CD14-positive monocyte (primary cell): ENCODE data around the gene CHRNA4. TPM values are rescaled to one million over a fixed set of nuclear protein-coding genes. Genes with fewer than 3 reads are reported as not detected.

Experiments used
- DNase-seq, 3 donors: peaks; one replicate each; pipeline ENCODE4 v3.0.0-alpha.2; 2011 to 2022
- H2AFZ ChIP-seq: 2 replicates; pipeline ENCODE4 v1.6.0; 2012; ENCODE audit warnings: mild to moderate bottlenecking, low read depth, low read length, inconsistent platforms; ENCODE audit not compliant: insufficient read depth, poor library complexity, severe bottlenecking
- H3K27ac ChIP-seq, 2 donors: 1 replicate in 1 of 2; 2 replicates in 1 of 2; pipeline ENCODE4 v1.5.1; 2012 to 2013; ENCODE audit warnings: low read length in 2 of 2, control low read depth in 1 of 2, inconsistent platforms in 1 of 2, low read depth in 1 of 2, mild to moderate bottlenecking in 1 of 2
- H3K27me3 ChIP-seq, 2 donors: one replicate each; pipeline versions ENCODE4 v1.6.0 to v1.6.1; 2011 to 2013; ENCODE audit warnings: low read length in 2 of 2; ENCODE audit not compliant: control insufficient read depth in 2 of 2, insufficient read depth in 2 of 2
- H3K36me3 ChIP-seq, 2 donors: replicated peaks in 1 of 2; 1 replicate in 1 of 2; 2 replicates in 1 of 2; pipeline versions ENCODE4 v1.5.1 to v1.6.1; 2012 to 2013; ENCODE audit warnings: low read length in 2 of 2, control low read depth in 1 of 2, inconsistent platforms in 1 of 2, mild to moderate bottlenecking in 1 of 2; ENCODE audit not compliant: insufficient read depth in 2 of 2, control insufficient read depth in 1 of 2
- H3K4me1 ChIP-seq, 2 donors: 1 replicate in 1 of 2; 2 replicates in 1 of 2; pipeline versions ENCODE4 v1.5.1 to v1.6.1; 2012 to 2013; ENCODE audit warnings: low read length in 2 of 2, control low read depth in 1 of 2, inconsistent platforms in 1 of 2, mild to moderate bottlenecking in 1 of 2, moderate library complexity in 1 of 2; ENCODE audit not compliant: insufficient read depth in 2 of 2, control insufficient read depth in 1 of 2
- H3K4me2 ChIP-seq: replicated peaks from 2 replicates; pipeline ENCODE3; 2012; ENCODE audit warnings: low read length, moderate library complexity, mild to moderate bottlenecking; ENCODE audit not compliant: poor library complexity, severe bottlenecking; ENCODE audit errors: extremely low read depth
- H3K4me3 ChIP-seq, 3 experiments: fragments of 200-600 bp in 1 of 3; sonication (generic) in 1 of 3; replicated peaks in 1 of 3; 1 replicate in 2 of 3; 2 replicates in 1 of 3; pipeline ENCODE4 v1.5.1; 2011 to 2013; ENCODE audit warnings: low read length in 3 of 3, mild to moderate bottlenecking in 3 of 3, control low read depth in 2 of 3, low read depth in 2 of 3, inconsistent platforms in 1 of 3, moderate library complexity in 1 of 3
- H3K79me2 ChIP-seq: 2 replicates; pipeline ENCODE4 v1.6.0; 2012; ENCODE audit warnings: mild to moderate bottlenecking, control low read depth, inconsistent platforms, low read length, moderate library complexity; ENCODE audit not compliant: insufficient read depth
- H3K9ac ChIP-seq: 2 replicates; pipeline ENCODE4 v1.6.0; 2017; ENCODE audit warnings: low read length, mild to moderate bottlenecking; ENCODE audit not compliant: insufficient read depth, poor library complexity, severe bottlenecking
- H3K9me3 ChIP-seq, 2 donors: replicated peaks in 1 of 2; 1 replicate in 1 of 2; 2 replicates in 1 of 2; pipeline versions ENCODE4 v1.5.1 to v1.6.1; 2012 to 2013; ENCODE audit warnings: low read length in 2 of 2, control low read depth in 1 of 2; ENCODE audit not compliant: control insufficient read depth in 1 of 2, insufficient read depth in 1 of 2
- H4K20me1 ChIP-seq: 2 replicates; pipeline ENCODE4 v1.6.0; 2012; ENCODE audit warnings: mild to moderate bottlenecking, low read length, control low read depth, moderate library complexity; ENCODE audit not compliant: insufficient read depth
- H3K27ac Mint-ChIP-seq, 7 donors: one replicate each; pipeline ENCODE4 v1.8.0; 2020; ENCODE audit warnings: mild to moderate bottlenecking in 7 of 7, mixed read lengths in 7 of 7, moderate library complexity in 6 of 7, inconsistent platforms in 2 of 7
- H3K27me3 Mint-ChIP-seq, 3 donors: one replicate each; pipeline ENCODE4 v1.8.0; 2021 to 2022; ENCODE audit warnings: low read depth in 3 of 3, mild to moderate bottlenecking in 3 of 3, mixed read lengths in 3 of 3, moderate library complexity in 3 of 3, inconsistent platforms in 1 of 3
- H3K36me3 Mint-ChIP-seq, 2 donors: one replicate each; pipeline ENCODE4 v1.8.0; 2020; ENCODE audit warnings: mixed read lengths in 2 of 2, inconsistent platforms in 1 of 2, mild to moderate bottlenecking in 1 of 2
- H3K4me1 Mint-ChIP-seq: one replicate; pipeline ENCODE4 v1.8.0; 2020; ENCODE audit warnings: mild to moderate bottlenecking, mixed read lengths
- H3K4me3 Mint-ChIP-seq, 2 donors: one replicate each; pipeline ENCODE4 v1.8.0; 2020; ENCODE audit warnings: mild to moderate bottlenecking in 2 of 2, mixed read lengths in 2 of 2, moderate library complexity in 1 of 2
- H3K9me3 Mint-ChIP-seq, 7 donors: one replicate each; pipeline ENCODE4 v1.8.0; 2020 to 2022; ENCODE audit warnings: mixed read lengths in 7 of 7, mild to moderate bottlenecking in 6 of 7, moderate library complexity in 6 of 7, inconsistent platforms in 2 of 7
- WGBS: methylation state at CpG from one replicate; pipeline ENCODE4 v1.1.5; 2013; ENCODE audit warnings: missing lambda C conversion rate; ENCODE audit not compliant: insufficient coverage; 5-methylcytosine and 5-hydroxymethylcytosine counted together
- intact Hi-C, 2 donors: fragments of 100-400 bp; cut with micrococcal nuclease; formaldehyde crosslinking; loops; one replicate each; pipeline versions ENCODE4 v1.15.0 to v1.15.1; 2023
- polyA plus RNA-seq, 3 donors: library from polyadenylated mRNA; depleted of rRNA in 1 of 3; unstranded in 2 of 3; stranded (reverse) in 1 of 3; fragments of 300-500 nt in 2 of 3; fragments of >200 nt in 1 of 3; fragmentation: Illumina TruSeq in 2 of 3; gene quantifications; 1 replicate in 2 of 3; 2 replicates in 1 of 3; pipeline ENCODE4 v1.2.3, GENCODE V29; 2012 to 2021
- TF ChIP-seq, protein P1 (sequence below): fragments of 200-600 bp; IDR thresholded peaks from one replicate; pipeline ENCODE4 v1.8.0; 2022; ENCODE audit warnings: antibody characterized with exemption, mild to moderate bottlenecking

The CHRNA4 gene
- polyA plus RNA-seq, 3 donors, result not detected

DNA sequence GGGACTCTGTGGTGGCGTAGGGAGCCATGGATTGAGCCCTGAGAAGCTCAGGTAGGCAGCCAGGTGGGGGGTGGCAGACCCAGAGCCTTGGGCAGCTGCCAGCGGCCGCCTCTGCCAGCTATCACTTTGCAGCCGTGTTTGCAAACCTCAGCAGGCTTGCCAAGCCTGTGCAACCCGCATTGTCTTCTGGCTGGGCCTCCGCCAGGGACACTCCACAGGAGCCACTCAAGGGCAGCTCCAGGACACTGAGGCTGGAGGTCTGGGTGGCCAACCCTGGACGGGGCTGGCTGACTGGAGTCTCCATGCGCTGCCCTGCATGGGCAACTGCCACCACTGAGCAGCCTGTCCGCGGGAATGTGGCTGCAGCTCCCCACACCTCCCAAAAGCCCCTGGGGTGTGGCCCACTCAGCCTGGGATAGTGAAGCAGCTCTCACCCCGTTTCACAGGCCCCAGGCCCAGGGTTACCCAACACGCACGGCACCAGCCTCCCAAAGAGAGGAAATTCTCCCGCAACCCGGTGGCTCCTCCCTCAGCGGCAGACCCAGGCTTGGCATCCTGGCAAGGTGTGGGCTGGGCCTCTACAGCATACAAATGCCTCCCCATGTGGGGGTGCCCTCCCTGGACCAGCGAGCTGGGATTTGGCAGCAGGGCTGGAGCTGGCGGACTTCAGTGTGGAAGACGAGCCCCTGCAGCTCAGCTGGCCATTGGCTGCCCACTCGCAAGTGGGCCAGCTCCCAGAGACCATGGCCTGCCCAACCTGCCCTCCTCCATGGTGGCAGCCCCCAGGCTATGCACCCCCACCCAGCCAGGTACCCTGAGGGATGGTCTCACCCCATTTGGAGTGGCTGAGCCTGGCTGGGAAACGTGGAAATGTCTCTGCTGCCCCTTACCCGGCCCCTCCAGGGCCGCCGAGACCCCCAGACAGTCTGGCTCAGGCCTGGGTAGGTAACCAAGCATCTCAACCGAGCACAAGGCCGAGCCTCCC is 2.9 kb downstream of the CHRNA4 start:
- H3K4me3 Mint-ChIP-seq, result no peak overlapping the region
- WGBS, result 84% methylated on average over 26 of the region's 26 CpGs
- no peak overlapping the region for H3K4me2 ChIP-seq
- H3K27me3 ChIP-seq, result peaks cover 4 to 25% of the 10 kb centered on the region in 2 donors
- H3K27me3 Mint-ChIP-seq, result peaks cover 23 to 42% (median 29%) of the 10 kb centered on the region in 3 donors
- H3K9me3 ChIP-seq, result no peaks in the 10 kb centered on the region
- intact Hi-C loops, result no loop called here
- no peak for DNase-seq
- peaks cover 0 to 7% (median 0%) of the 10 kb centered on the region in 7 donors for H3K9me3 Mint-ChIP-seq
- H3K36me3 ChIP-seq, result no peaks in the 10 kb centered on the region
- H4K20me1 ChIP-seq, result no peaks in the 10 kb centered on the region
- H3K27ac ChIP-seq, result no peak overlapping the region
- no peak overlapping the region for H2AFZ ChIP-seq
- no peak overlapping the region for H3K4me3 ChIP-seq
- no peaks in the 10 kb centered on the region for H3K36me3 Mint-ChIP-seq
- H3K27ac Mint-ChIP-seq, result no peak overlapping the region
- no peaks in the 10 kb centered on the region for H3K79me2 ChIP-seq
- no peaks in the 10 kb centered on the region for H3K4me1 ChIP-seq
- TF ChIP-seq, protein P1, sequence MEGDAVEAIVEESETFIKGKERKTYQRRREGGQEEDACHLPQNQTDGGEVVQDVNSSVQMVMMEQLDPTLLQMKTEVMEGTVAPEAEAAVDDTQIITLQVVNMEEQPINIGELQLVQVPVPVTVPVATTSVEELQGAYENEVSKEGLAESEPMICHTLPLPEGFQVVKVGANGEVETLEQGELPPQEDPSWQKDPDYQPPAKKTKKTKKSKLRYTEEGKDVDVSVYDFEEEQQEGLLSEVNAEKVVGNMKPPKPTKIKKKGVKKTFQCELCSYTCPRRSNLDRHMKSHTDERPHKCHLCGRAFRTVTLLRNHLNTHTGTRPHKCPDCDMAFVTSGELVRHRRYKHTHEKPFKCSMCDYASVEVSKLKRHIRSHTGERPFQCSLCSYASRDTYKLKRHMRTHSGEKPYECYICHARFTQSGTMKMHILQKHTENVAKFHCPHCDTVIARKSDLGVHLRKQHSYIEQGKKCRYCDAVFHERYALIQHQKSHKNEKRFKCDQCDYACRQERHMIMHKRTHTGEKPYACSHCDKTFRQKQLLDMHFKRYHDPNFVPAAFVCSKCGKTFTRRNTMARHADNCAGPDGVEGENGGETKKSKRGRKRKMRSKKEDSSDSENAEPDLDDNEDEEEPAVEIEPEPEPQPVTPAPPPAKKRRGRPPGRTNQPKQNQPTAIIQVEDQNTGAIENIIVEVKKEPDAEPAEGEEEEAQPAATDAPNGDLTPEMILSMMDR, result no peak
- H3K9ac ChIP-seq, result no peak overlapping the region
- H3K4me1 Mint-ChIP-seq, result no peaks in the 10 kb centered on the region

DNA sequence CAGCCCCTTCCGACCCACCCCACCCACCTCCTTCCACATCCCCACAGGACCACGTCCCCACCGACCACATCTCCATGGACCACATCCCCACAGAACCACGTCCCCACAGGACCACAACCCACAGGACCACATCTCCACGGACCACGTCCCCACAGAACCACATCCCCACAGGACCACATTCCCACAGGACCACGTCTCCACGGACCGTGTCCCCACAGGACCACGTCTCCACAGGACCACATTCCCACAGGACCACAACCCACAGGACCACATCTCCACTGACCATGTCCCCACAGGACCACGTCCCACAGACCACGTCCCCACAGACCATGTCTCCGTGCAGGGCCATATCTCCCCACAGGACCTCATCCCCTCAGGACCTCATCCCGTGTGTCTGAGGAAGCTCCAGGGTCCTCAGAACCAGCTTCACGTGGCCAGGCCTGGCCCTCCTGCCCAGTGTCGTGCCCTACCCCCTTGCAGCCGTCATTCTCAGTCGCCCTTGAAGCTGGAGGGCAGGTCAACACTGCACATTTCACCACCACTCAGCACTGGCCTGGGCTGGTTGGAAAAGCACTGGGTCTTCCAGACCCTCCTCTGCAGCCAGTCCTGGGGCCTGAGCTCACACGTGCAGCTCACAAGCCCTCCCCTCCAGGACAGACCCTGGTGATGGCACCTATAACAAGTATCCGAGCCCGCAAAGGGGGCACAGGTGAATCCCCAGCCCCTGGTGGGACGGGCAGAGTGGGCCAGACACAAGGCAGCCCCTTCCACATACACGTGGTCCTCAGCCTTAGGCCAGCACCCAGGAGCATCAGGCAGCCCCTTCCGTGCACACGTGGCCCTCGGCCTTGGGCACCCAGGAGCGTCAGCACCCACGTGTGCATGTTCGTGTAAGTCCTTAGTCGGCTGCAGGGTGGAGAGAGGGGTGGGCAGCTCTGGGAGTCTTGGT is 3.9 kb downstream of the CHRNA4 start:
- H3K4me2 ChIP-seq, result no peak overlapping the region
- peaks cover 4 to 20% of the 10 kb centered on the region in 2 donors for H3K27me3 ChIP-seq
- no peaks in the 10 kb centered on the region for H3K79me2 ChIP-seq
- Mint-ChIP-seq H3K9me3 (peaks cover 0 to 11% (median under 1%) of the 10 kb centered on the region in 7 donors), H3K27ac (no peak overlapping the region), H3K36me3 (no peaks in the 10 kb centered on the region), H3K27me3 (peaks cover 15 to 32% (median 24%) of the 10 kb centered on the region in 3 donors), H3K4me1 (no peaks in the 10 kb centered on the region), H3K4me3 (no peak overlapping the region)
- no peak overlapping the region for H3K9ac ChIP-seq
- 82% methylated on average over 23 of the region's 30 CpGs for WGBS
- no peak overlapping the region for H3K27ac ChIP-seq
- no peaks in the 10 kb centered on the region for H4K20me1 ChIP-seq
- no peaks in the 10 kb centered on the region for H3K36me3 ChIP-seq
- H3K4me3 ChIP-seq, result no peak overlapping the region
- H2AFZ ChIP-seq, result no peak overlapping the region
- no peaks in the 10 kb centered on the region for H3K9me3 ChIP-seq
- TF ChIP-seq, protein P1, result no peak
- no peaks in the 10 kb centered on the region for H3K4me1 ChIP-seq
- DNase-seq, result no peak
- intact Hi-C loops, result no loop called here
